ENCODE results near the gene NOL12.
A peak's percentile ranks its signal among the peaks of the same experiment; 100 is the strongest.
"Not testable (repeated sequence)": the region's sequence is repeated elsewhere in the genome, so short reads cannot be mapped to it uniquely, and the experiment has no call there.

Gene NOL12

DNA sequence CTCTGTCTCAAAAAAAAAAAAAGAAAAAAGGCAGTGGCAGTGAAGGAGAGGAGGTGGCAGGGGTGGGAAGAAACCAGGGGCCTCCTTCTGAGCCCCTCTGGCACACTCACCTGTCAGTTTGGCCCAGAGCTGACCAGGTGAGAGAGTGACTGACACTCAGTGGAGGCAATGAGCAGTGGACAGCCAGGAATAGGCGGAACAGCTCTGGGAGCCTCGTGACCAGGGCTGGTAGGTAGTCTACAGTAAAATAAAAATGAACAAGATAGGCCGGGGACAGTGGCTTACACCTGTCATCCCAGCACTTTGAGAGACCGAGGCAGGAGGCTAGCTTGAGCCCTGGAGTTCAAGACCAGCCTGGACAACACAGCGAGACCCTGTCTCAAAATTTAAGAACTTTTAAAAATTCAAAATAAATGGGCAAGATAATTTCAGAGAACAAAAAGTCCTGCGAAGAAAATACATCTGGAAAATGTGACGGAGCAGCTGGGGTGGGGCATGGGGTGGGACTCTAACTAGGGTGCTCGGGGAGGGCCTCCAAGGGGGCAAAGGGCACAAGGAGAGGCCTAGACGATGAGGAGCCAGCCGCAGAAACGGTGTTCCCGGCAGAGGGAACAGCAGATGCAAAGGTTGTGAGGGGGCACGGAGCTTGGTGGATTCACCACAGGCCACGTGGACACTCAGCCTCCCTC lies 31.4 kb upstream of the NOL12 start:
- no peak for FAIRE-seq

DNA sequence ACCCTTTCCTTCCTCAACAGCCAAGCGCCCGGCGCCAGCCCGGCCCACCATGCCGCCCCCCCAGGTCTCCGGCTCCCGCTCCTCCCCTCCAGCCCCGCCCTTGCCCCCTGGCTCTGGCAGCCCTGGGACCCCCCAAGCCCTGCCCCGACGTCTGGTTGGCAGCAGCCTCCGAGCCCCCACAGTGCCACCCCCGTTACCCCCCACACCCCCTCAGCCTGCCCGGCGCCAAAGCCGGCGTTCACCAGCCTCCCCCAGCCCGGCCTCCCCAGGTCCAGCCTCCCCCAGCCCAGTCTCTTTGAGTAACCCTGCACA lies 30.9 kb upstream of the NOL12 start:
- DNase-seq (ENCODE audit: insufficient read length, low spot score) (no peak), FAIRE-seq (no peak)
- no peak for TF ChIP-seq POLR2A (IDR thresholded peaks at IDR 0.05; ENCODE audit: low read depth, low read length)

More for the DNA sequence above, 31.4 kb upstream of the NOL12 start:
- no peak for DNase-seq (ENCODE audit: insufficient read length, low spot score)
- no peak for TF ChIP-seq POLR2A (IDR thresholded peaks at IDR 0.05; ENCODE audit: low read depth, low read length)

DNA sequence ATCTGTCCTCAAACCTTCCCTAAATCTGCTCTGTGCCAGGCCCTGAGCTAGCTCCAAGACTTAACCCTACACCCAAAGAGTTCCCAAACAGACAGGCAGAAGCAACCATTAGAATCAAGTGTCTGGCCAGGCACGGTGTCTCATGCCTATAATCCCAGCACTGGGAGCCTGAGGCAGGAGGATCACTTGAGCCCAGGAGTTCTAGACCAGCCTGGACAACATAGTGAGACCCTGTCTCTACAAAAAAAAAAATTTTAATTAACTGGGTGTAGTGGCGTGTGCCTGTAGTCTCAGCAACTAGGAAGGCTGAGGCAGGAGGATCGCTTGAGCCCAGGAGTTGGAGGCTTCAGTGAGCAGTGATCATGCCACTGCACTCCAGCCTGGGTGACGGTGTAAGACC lies 29.6 kb upstream of the NOL12 start:
- DNase-seq (ENCODE audit: insufficient read length, low spot score); FAIRE-seq: not testable (repeated sequence)

DNA sequence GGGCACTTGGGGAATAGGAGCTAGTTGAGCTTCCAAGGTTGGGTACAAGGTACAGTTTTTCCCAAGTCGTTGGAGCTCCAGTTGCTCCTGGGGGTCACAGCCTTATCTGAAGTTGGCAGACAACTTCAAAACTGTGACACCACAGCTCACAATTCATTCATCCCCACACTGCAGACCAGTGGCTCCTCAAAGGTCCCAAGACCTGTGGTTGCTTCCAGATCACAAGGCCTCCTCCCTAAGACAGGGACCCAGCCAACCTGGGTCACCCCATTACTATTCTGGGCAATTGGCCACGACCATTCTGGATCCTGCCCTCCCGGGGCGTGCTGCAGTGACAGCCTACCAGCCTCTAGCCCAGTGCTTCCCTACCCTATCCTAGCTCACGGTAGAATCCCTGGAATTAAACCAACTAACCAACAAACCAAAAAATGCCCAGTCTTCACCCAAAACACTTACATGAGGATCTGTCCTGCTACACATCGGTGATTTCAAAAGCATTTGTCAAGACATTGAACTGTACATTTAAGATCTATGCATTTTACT lies 28.5 kb upstream of the NOL12 start:
- FAIRE-seq = no peak
- DNase-seq (ENCODE audit: insufficient read length, low spot score) = peak; percentile 58
- TF ChIP-seq POLR2A (IDR thresholded peaks at IDR 0.05; ENCODE audit: low read depth, low read length) = no peak

DNA sequence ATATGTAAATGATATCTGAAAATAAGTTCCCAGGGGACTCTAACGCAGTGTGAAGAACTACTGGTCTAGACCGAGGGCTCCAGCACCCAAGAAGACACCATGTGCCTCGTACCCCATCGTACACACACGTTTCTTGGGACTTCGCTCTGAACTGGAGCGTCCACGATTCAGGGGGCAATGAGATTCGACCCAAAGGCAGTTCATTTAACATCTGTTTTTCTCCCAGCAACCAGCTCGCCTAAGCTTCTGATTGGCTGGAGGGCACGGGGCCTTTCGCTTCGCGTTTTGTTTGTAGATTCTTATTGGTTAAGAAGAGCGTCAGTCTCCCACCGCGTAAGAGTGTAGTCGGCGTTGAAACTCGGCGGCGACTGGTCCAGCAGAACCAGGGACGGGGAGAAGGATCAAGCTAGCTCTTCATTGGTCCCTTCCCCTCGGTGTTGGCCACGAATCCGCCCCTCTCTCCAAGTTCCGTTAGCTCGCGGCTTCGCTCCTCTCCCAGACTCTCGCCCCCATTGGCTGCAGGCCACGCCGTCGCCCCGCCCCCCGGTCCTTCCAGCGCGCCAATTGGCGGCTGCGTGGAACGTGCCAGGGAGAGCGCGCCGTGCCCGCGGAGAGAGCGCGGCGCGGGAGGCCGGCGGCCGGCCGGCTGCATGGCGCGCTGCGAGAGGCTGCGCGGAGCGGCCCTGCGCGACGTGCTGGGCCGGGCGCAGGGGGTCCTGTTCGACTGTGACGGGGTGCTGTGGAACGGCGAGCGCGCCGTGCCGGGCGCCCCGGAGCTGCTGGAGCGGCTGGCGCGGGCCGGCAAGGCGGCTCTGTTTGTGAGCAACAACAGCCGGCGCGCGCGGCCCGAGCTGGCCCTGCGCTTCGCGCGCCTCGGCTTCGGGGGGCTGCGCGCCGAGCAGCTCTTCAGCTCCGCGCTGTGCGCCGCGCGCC lies 27.7 kb upstream of the NOL12 start, which contains the start of gene PDXP:
TSS of gene PDXP (plus strand) at position 591 of the 933 bp plus-strand sequence. CDS start at position 651, 60 bp downstream.
- peak; percentile 70 for TF ChIP-seq POLR2A (IDR thresholded peaks at IDR 0.05; ENCODE audit: low read depth, low read length)
- DNase-seq (ENCODE audit: insufficient read length, low spot score) = peak; percentile 97
- peak; percentile 61 for FAIRE-seq

DNA sequence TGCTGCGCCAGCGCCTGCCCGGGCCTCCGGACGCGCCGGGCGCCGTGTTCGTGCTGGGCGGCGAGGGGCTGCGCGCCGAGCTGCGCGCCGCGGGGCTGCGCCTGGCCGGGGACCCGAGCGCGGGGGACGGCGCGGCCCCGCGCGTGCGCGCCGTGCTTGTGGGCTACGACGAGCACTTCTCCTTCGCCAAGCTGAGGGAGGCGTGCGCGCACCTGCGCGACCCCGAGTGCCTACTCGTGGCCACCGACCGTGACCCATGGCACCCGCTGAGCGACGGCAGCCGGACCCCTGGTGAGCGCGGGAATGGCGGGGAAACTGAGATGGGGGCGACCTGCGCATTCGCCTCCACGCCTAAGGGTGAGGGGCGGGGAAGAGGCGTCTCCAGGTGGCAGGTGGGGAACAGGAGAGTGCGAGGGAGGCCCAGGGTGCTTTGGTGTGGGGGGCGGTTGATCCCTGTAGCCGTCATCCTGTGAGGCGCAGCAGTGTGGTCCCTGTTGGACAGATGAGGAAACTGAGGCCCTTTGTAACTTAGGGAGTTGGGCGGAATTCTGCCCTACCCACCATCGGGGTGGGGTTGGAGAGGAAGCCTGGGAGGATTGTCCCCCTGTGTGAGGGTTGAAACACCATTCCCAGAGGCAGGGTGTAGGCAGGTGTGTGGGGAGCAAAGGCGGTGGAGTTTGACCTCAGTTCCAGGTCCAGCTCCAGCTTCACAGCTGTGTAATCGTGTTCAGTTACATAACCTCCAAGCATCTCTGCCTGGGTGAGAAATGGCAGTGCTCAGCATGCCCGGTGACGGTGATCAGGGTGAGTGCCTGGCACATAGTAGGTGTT lies 26.9 kb upstream of the NOL12 start:
- TF ChIP-seq POLR2A (IDR thresholded peaks at IDR 0.05; ENCODE audit: low read depth, low read length) = no peak
- FAIRE-seq (no peak), DNase-seq (ENCODE audit: insufficient read length, low spot score) (no peak)

DNA sequence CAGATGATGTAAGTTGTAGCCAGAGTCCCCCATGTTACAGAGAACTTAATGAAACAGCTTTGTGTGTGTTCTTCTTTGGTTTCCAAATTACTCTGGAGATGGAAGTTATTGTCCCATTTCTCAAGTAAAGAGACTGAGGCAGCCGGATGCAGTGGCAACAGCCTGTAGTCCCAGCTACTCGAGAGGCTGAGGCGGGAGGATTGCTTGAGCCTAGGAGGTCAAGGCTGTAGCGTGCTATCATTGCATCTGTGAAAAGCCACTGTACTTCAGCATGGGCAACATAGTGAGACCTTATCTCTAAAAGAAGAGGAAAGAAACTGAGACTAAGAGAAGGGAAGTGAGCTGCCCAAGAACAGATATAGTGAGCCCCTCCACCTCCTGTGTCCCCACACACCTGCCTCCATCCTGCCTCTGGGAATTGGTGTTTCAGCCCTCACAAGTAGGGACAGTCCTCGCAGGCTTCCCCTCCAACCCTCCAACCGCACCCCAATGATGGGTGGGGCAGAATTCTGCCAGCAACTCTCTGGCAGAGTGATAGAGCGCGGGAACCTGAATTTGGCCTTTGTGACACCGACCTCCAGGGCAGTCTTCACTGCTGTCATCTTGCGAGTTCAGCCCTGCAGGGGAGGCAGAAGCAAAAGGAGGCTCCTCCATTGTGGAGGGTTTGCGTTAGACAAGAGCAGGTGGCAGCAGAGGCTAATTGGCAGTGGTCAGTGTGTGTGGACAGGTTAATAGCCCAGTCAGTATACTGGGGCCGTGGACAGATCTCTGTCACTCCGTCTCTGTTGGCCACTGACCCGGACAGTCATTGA lies 26.0 kb upstream of the NOL12 start:
- FAIRE-seq (no peak), DNase-seq (ENCODE audit: insufficient read length, low spot score) (no peak)
- no peak for TF ChIP-seq POLR2A (IDR thresholded peaks at IDR 0.05; ENCODE audit: low read depth, low read length)

DNA sequence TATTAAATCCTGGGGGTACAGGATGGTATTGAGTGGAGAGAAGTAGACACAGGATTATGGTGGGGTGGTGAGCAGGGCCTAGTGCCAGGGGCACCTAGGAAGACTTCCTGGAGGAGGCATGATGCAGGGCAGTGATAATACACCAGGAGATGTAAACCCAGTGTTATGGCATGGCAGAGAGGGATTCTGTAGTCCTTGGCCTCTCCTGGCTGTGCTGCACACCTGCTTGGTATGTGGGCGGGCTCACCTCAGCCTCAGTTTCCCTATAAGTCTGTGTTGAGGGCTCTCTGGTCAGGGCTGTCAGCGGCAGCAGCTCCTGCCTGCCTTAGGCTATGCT lies 25.5 kb upstream of the NOL12 start:
- DNase-seq (ENCODE audit: insufficient read length, low spot score) = no peak
- TF ChIP-seq POLR2A (IDR thresholded peaks at IDR 0.05; ENCODE audit: low read depth, low read length) = no peak
- no peak for FAIRE-seq

DNA sequence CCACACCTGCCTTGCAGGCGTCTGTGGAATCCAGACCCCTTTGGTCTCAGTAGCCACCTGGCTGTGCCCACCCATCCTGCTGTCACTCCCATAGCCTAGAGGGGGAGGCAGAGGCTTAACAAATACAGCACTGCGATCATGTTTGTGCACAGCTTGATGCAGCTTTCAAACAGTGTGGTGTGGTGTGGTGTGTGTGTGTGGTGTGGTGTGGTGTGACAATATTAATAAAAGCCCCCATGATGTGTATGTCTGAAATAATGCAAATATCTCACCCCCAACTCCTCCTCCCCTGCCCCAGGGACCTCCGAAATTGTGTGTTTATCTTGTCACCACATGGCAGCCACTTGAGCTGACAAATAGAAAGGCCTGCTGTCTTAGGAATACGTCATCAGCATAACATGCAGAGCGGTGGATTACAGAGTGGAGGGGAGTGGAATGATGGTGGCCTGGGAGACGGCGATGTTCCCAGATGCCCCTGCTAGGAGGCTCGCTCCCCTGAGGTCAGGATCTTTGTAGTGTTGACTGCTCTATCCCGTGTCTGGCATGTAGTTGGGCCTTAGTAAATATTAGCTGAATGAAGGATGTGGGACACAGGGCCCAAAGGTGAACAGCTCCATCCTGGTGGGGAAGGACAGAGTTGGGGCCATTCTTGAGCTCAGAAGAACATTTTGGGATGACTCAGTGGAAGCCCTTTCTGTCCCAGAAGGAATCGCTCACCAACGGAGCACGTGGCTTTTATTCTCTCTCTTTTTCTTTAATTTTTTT lies 24.8 kb upstream of the NOL12 start:
- DNase-seq (ENCODE audit: insufficient read length, low spot score) (no peak), FAIRE-seq (no peak)
- TF ChIP-seq POLR2A (IDR thresholded peaks at IDR 0.05; ENCODE audit: low read depth, low read length) = no peak

DNA sequence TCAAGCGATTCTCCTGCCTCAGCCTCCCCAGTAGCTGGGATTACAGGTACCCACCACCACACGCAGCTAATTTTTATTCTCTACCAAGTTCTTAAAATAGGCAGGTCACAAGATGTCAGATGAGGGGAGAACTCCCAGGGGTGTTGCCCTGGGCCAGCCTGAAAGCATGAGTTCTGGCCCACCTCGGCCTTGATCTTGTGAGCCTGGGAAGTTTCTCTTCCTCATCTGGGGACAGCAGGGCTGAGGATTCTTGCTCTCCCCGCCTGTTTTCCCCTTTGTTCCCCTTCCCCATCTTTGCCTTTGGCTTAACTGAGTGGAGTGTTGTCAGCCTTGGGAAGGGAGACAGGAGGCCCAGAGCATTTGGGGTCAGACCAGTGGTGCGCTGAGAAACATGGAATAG lies 24.1 kb upstream of the NOL12 start:
- no peak for TF ChIP-seq POLR2A (IDR thresholded peaks at IDR 0.05; ENCODE audit: low read depth, low read length)
- FAIRE-seq (no peak), DNase-seq (ENCODE audit: insufficient read length, low spot score) (no peak)

DNA sequence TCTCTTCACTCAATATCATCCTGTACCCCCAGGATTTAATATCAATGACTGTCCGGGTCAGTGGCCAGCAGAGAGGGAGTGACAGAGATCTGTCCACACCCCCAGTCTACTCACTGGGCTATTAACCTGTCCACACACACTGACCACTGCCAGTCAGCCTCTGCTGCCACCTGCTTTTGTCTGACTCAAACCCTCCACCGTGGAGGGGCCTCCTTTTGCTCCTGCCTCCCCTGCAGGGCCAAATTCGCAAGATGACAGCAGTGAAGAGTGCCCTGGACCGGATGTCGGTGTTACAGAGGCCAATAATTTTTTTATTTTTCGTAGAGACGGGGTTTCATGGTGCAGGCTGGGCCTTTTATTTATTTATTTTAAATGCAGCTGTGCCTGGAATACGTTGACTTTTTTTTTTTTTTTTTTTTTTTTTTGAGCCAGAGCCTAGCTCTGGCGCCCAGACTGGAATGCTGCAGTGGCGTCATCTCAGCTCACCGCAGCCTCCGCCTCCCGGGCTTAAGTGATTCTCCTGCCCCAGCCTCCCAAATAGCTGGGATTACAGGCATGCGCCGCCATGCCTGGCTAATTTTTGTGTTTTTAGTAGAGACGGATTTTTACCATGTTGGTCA lies 22.5 kb upstream of the NOL12 start:
- no peak for FAIRE-seq
- no peak for TF ChIP-seq POLR2A (IDR thresholded peaks at IDR 0.05; ENCODE audit: low read depth, low read length)

More for the DNA sequence above, 22.5 kb upstream of the NOL12 start:
- no peak for DNase-seq (ENCODE audit: insufficient read length, low spot score)
